D721Med (cell line): Measurements from ENCODE around the gene RECK.

ENCODE experiments used
- DNase-seq: peaks from one replicate; pipeline ENCODE4 v3.0.0; 2011; ENCODE audit warnings: low spot score; ENCODE audit not compliant: insufficient read length
- FAIRE-seq: peaks from 2 replicates; lab custom pipeline; 2011; peaks lifted over from hg19 to GRCh38; lab: Jason Lieb, UNC
- TF ChIP-seq, protein P1 (sequence below): IDR thresholded peaks from 2 replicates; pipeline ENCODE4 v1.5.1; 2012; ENCODE audit warnings: mild to moderate bottlenecking, control low read depth; ENCODE audit not compliant: insufficient read depth; ENCODE audit errors: missing control alignments

RECK gene

DNA sequence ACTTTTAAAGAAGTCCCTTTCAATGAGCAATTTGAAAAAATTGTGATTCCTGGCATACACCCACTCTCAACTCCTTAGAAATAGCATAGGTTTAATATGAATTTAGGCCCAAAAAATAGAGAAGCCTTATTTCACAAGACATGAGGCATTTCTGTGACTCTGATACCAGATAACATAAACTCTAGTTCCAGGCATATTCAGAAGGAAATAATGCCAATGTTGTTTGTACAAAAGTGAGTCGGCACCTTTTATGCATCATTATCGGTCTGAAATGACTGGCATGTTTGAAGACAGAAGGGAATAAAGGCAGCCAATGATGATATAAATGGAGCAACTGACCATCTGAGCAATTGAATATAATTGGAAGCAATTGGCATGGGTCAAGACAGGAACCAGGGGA lies 19.4 kb upstream of the RECK start:
- TF ChIP-seq, protein P1, sequence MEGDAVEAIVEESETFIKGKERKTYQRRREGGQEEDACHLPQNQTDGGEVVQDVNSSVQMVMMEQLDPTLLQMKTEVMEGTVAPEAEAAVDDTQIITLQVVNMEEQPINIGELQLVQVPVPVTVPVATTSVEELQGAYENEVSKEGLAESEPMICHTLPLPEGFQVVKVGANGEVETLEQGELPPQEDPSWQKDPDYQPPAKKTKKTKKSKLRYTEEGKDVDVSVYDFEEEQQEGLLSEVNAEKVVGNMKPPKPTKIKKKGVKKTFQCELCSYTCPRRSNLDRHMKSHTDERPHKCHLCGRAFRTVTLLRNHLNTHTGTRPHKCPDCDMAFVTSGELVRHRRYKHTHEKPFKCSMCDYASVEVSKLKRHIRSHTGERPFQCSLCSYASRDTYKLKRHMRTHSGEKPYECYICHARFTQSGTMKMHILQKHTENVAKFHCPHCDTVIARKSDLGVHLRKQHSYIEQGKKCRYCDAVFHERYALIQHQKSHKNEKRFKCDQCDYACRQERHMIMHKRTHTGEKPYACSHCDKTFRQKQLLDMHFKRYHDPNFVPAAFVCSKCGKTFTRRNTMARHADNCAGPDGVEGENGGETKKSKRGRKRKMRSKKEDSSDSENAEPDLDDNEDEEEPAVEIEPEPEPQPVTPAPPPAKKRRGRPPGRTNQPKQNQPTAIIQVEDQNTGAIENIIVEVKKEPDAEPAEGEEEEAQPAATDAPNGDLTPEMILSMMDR, result no peak
- DNase-seq (no peak), FAIRE-seq (no peak)

DNA sequence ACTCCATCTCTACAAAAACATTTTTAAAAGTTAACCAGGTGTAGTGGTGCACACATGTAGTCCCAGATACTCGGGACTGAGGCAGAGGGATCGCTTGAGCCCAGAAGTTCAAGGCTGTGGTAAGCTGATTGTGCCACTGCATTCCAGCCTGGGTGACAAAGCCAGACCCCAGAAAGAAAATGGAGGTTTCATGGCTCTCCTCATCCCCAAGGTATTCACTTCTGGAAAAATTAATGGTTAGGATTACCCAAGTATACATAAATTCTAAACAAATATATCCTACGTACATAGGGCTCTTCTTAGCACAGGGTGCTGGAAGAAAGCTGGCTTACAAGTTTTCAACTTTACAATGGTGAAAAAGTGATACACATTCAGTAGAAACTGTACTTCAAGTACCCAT lies 18.6 kb upstream of the RECK start:
- FAIRE-seq, result no peak
- TF ChIP-seq, protein P1, result no peak
- no peak for DNase-seq

DNA sequence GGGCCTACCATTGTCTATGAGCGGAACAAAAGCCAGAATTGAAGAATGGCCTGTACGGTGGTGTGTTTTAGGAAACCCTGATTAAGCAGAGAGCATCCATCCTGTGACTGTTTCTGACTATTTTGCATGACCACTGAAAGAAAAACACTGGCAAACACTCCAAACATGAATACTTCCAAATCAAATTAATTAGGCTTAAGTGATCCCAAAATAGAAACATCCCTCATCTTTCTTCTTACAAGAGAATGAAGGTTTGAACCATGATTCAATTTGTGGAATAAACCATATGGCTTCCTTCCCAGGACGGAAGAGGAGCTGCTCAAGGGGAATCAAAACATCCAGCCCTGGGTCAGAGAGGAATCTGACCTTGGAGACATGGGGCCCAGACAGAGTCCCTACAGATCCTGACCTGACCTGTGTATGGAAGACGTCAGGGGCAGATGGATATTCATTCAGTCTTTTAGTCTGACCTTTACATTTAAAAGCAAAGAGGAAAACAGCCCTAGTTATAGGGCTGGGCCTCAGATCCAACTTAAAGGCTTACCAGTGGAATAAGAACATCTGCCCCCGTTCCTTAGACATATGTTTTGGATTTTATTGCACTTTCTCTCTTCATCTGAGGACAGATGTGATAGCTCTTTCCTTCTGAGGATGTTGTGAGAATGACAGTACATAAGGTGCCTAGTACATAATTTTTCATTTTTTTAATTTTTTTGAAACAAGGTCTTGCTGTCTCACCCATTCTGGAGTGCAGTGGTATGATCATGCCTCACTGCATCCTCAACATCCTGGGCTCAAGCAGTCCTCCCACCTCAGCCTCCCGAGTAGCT lies 17.6 kb upstream of the RECK start:
- TF ChIP-seq, protein P1, result no peak
- no peak for FAIRE-seq
- no peak for DNase-seq

DNA sequence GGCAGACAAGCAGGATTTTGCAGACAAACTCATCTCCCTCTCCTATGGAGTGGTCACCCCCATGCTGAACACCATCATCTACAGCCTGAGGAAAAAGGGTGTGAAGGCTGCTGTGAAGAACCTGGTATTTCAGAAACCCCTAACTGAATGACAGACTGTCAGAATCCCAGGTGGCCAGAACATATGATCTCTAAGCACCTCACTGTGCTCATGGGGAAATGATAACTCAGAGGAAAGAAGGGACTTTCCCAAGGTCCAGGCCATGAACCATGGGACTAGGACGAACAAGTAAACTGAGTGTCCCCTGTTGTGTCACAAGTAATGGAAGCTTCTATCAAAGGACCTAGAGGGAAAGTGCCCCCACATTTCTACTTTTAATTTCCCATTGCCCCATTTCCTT lies 14.7 kb upstream of the RECK start:
- FAIRE-seq, result no peak
- no peak for DNase-seq
- TF ChIP-seq, protein P1, result no peak

DNA sequence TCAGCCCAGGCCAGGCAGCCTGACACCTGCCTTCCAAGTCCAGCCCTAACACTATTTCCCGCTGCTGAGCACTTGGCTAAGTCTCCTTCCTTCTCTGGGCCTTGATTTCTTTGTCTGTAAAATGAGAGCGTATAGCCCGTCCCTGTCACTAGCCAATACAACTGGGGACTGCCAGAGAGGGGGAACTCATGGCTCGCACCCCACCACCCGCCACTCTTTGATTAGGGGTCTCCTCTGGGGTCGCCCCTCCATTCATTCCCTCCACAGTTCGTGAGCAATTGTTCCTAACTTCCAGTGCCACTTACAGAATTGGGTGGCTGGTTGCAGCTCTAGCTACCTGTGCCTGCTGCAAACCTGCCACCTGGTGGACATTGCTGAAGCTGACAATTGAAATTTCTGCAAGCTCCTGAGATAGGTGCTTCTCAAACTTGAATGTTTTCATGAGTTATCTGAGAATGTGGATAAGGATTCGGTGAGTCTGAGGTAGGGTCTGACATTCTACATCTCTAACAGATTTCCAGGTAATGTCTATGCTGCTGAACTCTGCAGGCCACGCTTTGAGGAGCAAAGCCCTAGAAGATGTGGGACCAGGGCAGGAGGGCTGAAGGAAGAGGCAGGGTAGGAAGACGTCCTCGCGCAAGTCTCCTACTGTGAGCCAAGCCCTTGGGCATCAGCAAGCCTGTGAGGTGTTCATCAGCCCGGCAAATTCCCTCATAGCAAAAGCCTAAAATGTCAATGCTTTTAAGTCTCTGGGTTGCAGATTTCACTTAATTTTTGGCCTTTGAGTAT lies 13.3 kb upstream of the RECK start:
- TF ChIP-seq, protein P1, result peak; percentile 85
- peak; percentile 58 for FAIRE-seq
- DNase-seq, result peak; percentile 22

DNA sequence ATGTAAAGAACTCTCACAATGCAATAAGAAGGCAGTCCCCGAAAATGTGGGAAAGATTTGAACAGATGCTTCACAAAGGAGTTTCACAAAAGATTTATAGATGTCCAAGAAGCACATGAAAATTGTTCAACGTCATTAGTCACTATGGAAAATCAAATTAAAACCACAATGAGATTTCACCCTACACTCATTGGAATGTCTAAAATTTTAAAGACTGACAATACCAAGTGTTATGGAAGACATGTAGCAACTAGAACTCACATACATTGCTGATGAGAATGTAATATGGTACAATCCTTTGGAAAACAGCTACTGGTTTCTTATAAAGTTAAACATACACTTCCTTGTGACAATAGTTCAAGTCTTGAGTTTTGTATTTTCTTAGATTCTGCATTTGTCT lies 11.0 kb upstream of the RECK start:
- TF ChIP-seq, protein P1, result no peak
- DNase-seq (no peak), FAIRE-seq (no peak)
